SK-N-SH (cell line): ENCODE measurements around the gene KRT14.
"Not testable (repeated sequence)": the region's sequence is repeated elsewhere in the genome, so short reads cannot be mapped to it uniquely, and the experiment has no call there.

Experiments used
- CTCF ChIP-seq: fragments of 200-600 bp; sonication (generic); IDR thresholded peaks from 2 replicates; pipeline ENCODE4 v1.6.1; 2017; ENCODE audit warnings: antibody characterized with exemption, mild to moderate bottlenecking, moderate library complexity
- EP300 ChIP-seq, 2 experiments: IDR thresholded peaks; 2 replicates each; pipeline versions ENCODE4 v1.4.0 to v1.6.1; 2012; ENCODE audit warnings: borderline replicate concordance in 1 of 2, low read depth in 1 of 2, low read length in 1 of 2
- EZH2phosphoT487 ChIP-seq: fragments of 200-600 bp; sonication (generic); IDR thresholded peaks from 2 replicates; pipeline ENCODE4 v1.6.1; 2017; ENCODE audit warnings: low read depth, mixed run types, mild to moderate bottlenecking, antibody characterized with exemption, moderate library complexity, borderline replicate concordance
- JUND ChIP-seq: IDR thresholded peaks from 2 replicates; pipeline ENCODE4 v1.4.0; 2012
- POLR2AphosphoS5 ChIP-seq: IDR thresholded peaks from 2 replicates; pipeline ENCODE4 v1.6.1; 2012; ENCODE audit warnings: low read depth, low read length
- RXRA ChIP-seq: IDR thresholded peaks from 2 replicates; pipeline ENCODE4 v1.4.0; 2012; ENCODE audit warnings: low read depth, mild to moderate bottlenecking, borderline replicate concordance
- TAF1 ChIP-seq: IDR thresholded peaks from 2 replicates; pipeline ENCODE4 v1.6.1; 2012; ENCODE audit warnings: low read depth, mild to moderate bottlenecking, low read length, moderate library complexity, borderline replicate concordance
- YY1 ChIP-seq: IDR thresholded peaks from 2 replicates; pipeline ENCODE4 v1.4.0; 2012; ENCODE audit warnings: low read depth, mild to moderate bottlenecking
- TF ChIP-seq, protein P1 (sequence below): fragments of 150-350 bp; IDR thresholded peaks from 2 replicates; pipeline ENCODE4 v1.6.1; 2017; ENCODE audit warnings: antibody characterized with exemption, low read length, low read depth, borderline replicate concordance

GRCh38 chr17:41619927-41620582, 33.4 kb upstream of the KRT14 start:
- not testable (repeated sequence) for TF ChIP-seq JUND; CTCF; EZH2phosphoT487; EP300 (IDR thresholded peaks at IDR 0.05; ENCODE audit: borderline replicate concordance in 1 of 2, low read depth in 1 of 2, low read length in 1 of 2); POLR2AphosphoS5; TAF1; RXRA; YY1
- TF ChIP-seq, protein P1, sequence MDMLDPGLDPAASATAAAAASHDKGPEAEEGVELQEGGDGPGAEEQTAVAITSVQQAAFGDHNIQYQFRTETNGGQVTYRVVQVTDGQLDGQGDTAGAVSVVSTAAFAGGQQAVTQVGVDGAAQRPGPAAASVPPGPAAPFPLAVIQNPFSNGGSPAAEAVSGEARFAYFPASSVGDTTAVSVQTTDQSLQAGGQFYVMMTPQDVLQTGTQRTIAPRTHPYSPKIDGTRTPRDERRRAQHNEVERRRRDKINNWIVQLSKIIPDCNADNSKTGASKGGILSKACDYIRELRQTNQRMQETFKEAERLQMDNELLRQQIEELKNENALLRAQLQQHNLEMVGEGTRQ: not testable (repeated sequence)
